AG09319 (cell line): ENCODE results near the gene TIAM2.

Source experiments
- DNase-seq: peaks from one replicate; pipeline ENCODE4 v3.0.0-alpha.2; 2010; ENCODE audit warnings: low read depth; ENCODE audit errors: extremely low read depth
- TF ChIP-seq, protein P1 (sequence below): IDR thresholded peaks from 2 replicates; pipeline ENCODE4 v1.5.1; 2011; ENCODE audit warnings: low read depth, mild to moderate bottlenecking, inconsistent platforms, low read length, moderate library complexity

The TIAM2 gene

DNA sequence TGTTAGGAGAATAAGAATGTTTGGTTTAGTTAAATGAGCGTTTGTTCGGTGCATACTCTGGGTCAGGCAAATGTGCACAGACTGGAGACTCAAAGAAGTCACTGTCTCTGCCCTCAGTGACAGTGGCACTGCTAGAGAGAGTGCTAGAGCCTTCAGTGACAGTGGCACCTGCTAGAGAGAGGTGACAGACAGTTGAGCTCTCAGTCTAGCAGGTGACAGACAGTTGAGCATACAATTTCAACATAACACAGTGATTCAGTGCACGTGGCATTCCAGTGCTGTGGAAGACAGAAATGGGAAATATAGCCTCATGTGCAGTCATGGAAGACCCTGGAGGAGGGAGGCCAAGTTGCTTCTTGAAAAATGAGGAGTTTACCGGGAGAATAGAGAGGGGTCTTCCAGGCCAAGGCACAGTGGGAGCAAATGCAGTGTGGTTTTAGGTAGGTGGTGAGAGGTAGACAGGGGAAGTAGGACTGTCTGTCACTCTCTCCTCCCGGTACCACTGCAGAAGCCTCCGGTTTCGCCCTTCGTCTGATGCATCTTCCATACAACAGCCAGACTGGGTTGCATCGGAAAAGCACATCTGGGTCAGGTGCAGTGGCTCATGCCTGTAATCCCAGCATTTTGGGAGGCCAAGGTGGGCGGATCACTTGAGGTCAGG lies 160.8 kb downstream of the TIAM2 start:
- TF ChIP-seq, protein P1, sequence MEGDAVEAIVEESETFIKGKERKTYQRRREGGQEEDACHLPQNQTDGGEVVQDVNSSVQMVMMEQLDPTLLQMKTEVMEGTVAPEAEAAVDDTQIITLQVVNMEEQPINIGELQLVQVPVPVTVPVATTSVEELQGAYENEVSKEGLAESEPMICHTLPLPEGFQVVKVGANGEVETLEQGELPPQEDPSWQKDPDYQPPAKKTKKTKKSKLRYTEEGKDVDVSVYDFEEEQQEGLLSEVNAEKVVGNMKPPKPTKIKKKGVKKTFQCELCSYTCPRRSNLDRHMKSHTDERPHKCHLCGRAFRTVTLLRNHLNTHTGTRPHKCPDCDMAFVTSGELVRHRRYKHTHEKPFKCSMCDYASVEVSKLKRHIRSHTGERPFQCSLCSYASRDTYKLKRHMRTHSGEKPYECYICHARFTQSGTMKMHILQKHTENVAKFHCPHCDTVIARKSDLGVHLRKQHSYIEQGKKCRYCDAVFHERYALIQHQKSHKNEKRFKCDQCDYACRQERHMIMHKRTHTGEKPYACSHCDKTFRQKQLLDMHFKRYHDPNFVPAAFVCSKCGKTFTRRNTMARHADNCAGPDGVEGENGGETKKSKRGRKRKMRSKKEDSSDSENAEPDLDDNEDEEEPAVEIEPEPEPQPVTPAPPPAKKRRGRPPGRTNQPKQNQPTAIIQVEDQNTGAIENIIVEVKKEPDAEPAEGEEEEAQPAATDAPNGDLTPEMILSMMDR, result no peak
- no peak for DNase-seq

DNA sequence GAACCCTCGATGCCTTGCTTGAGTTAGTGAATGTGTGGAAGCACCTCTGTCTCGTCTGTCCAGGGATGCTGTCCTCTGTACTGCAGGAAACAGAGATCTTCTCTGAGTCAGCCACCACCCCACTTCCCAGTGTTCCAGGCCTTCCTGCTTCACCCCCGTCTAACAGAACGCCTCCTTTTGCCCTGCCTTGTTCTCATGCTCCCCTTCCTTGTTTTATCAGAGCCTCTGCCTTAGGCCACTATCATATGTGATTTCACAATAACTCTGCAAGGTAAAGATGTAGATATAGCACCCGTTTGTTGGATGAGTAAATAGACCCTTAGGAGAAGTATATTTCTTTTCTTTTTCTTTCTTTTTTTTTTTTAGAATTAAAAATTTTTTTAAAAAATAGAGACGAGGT lies 162.0 kb downstream of the TIAM2 start:
- TF ChIP-seq, protein P1, result no peak
- DNase-seq, result no peak

DNA sequence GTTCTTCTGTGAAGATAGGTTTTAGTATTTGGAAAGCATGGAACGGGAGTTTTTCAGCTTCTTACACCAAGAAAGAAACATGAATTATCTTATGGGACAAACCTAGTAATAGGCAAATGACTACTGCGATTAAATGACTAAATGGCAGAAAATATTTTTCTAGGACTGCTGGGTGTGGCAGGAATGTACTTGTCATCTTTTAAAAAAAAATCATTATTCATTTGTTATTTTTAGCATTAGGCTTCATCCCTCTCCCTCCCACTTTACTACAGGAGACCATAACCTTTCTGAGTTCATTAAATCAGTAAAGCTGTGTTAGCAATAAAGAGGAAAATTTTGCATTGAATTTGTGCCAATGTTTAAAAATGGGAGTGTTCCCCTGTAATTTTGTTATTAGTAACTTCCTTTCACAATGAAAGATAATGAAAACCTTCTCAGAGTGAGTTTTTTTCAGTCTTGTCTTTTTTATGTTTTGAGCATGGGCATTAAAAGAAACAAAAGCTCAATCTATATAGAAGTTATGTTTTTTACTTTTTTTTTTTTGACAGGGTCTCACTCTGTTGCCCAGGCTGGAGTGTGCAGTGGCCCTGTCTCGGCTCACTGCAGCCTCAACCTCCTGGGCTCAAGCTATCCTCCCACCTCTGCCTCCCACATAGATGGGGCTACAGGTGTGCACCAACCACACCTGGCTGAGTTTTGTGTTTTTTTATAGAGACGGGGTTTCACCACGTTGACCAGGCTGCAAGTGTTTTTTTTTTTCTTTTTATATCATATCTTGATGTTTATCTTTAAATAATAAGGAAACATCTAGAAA lies 163.1 kb downstream of the TIAM2 start:
- DNase-seq, result no peak
- TF ChIP-seq, protein P1, result no peak

GRCh38 chr6:155162682-155163081 lies 167.6 kb downstream of the TIAM2 start:
- DNase-seq, result no peak
- TF ChIP-seq, protein P1, result no peak

DNA sequence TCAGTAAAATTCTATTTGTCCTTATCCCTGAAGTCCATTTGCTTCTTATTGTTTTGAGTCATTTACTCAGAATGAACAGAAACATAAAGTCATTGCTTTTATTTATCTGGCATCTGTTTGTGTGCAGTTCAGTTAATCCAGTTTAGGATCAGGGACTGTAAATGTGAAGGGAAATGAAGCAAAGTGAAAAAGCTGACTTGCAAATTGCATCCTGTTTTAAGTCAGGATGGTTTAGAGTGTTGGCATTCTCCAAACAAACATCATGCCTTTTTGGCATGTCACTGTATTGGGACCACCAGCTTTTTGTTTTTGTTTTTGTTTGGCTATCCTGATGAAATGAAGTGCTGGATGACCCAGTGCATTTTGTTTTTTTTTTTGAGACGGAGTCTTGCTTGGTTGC lies 168.5 kb downstream of the TIAM2 start:
- DNase-seq, result no peak
- TF ChIP-seq, protein P1, result no peak

- DNase-seq, result no peak
- TF ChIP-seq, protein P1, result no peak
Observed at GRCh38 chr6:155165029-155165710, 170.1 kb downstream of the TIAM2 start.

DNA sequence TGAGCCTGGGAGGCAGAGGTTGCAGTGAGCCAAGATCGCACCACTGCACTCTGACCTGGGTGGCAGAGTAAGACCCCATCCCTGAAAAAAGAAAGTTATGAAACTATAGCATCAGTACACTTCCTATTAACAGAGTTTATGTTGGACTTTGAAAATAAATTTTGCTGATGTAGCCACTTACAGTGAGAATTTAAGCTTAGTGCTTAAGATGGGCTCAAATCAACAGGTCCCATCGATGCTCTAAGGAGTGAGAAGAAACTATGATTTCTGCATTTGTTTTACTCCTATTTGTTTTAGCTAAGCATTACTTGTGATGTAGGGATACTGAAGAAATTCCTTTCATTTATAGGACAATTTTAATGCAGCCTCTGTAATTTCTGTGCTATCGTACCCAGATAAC lies 175.4 kb downstream of the TIAM2 start:
- TF ChIP-seq, protein P1, result no peak
- DNase-seq, result no peak
